Measurements from ENCODE around the gene LMF1. TPM values are rescaled to one million over a fixed set of nuclear protein-coding genes. Genes with fewer than 3 reads are reported as not detected.

LMF1 gene
- total RNA-seq, 1 donor = 35.8 TPM

DNA sequence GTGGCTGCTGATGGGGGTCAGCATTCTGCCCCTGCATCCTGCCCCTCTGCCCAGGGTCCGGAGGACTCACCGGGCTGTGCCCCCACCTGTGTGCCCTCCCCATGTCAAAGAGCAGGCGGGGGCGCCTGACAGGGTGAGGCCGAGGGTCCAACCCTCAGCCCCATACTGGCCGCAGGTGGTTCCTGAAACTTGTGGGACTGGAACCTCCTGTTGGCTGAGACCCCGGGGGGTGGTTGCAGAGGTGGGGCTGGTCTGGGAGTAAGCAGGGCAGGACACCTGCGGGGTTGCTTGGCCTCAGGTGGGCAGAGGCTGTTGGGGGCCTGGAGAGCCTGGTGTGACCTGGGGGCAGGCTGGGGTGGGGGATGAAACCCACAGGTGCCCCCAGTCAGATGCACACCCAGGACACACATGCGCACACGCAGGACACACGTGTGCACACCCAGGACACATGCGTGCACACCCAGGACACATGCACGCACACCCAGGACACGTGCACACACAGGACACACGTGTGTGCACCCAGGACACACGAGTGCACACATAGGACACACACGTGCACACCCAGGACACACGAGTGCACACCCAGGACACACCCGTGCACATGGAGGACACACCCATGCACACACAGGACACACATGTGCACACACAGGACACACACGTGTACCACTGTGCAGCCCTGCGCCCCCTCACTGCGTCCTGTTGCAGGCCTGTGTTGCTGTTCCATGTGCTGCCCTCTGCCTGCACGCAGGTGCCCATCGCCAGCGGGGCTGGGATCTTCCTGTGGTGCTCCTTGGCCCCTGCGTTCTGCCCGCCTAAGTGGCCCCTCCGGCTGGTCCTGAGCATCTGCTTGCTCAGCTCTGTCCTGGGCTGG, 42.2 kb upstream of the LMF1 start:
- H3K4me1 ChIP-seq (ENCODE audit: insufficient read depth, low read length) = peaks cover 3% of the 10 kb centered on the region
- no peak overlapping the region for H3K27ac ChIP-seq (ENCODE audit: low read depth, low read length)
- H3K79me2 ChIP-seq (ENCODE audit: insufficient read depth, low read length) = no peaks in the 10 kb centered on the region
- H2AFZ ChIP-seq (ENCODE audit: low read length) = no peak overlapping the region
- no peaks in the 10 kb centered on the region for H3K9me3 ChIP-seq (ENCODE audit: low read depth, low read length)
- TF ChIP-seq, protein P1, sequence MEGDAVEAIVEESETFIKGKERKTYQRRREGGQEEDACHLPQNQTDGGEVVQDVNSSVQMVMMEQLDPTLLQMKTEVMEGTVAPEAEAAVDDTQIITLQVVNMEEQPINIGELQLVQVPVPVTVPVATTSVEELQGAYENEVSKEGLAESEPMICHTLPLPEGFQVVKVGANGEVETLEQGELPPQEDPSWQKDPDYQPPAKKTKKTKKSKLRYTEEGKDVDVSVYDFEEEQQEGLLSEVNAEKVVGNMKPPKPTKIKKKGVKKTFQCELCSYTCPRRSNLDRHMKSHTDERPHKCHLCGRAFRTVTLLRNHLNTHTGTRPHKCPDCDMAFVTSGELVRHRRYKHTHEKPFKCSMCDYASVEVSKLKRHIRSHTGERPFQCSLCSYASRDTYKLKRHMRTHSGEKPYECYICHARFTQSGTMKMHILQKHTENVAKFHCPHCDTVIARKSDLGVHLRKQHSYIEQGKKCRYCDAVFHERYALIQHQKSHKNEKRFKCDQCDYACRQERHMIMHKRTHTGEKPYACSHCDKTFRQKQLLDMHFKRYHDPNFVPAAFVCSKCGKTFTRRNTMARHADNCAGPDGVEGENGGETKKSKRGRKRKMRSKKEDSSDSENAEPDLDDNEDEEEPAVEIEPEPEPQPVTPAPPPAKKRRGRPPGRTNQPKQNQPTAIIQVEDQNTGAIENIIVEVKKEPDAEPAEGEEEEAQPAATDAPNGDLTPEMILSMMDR (IDR thresholded peaks at IDR 0.05; ENCODE audit: extremely low read depth, low read depth, low read length) = no peak
- H3K4me2 ChIP-seq (ENCODE audit: insufficient read depth, low read length) = no peak overlapping the region
- no peaks in the 10 kb centered on the region for H3K36me3 ChIP-seq (ENCODE audit: insufficient read depth, low read length)
- H3K4me3 ChIP-seq (ENCODE audit: insufficient read depth, low read length) = no peak overlapping the region
- H3K27me3 ChIP-seq (ENCODE audit: insufficient read depth, low read length) = peaks cover 2% of the 10 kb centered on the region
- DNase-seq (ENCODE audit: insufficient read length, low spot score, missing footprints) = no peak
- no peaks in the 10 kb centered on the region for H4K20me1 ChIP-seq (ENCODE audit: insufficient read depth, low read length)

DNA sequence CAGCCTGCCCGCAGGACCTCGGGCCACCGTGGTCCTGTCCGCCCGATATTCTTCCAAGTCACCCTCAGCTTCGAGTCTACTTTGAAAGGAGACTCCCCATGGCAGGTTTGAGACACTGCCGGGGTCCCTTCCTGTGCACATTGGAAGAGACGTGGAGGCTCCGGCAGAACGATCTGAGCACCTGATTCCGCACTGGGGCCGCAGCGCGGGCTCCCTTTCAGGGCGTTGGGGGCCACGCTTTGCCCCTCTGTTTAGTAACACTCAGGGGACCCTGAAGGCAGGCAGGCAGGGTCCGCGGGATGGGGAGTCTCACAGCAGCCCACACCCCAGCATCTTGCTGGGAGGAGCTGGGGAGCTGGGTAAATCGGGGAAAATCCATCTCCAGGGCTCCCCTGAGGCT, 41.4 kb upstream of the LMF1 start:
- no peaks in the 10 kb centered on the region for H4K20me1 ChIP-seq (ENCODE audit: insufficient read depth, low read length)
- H3K27ac ChIP-seq (ENCODE audit: low read depth, low read length) = no peak overlapping the region
- H3K4me2 ChIP-seq (ENCODE audit: insufficient read depth, low read length) = no peak overlapping the region
- peaks cover 3% of the 10 kb centered on the region for H3K4me1 ChIP-seq (ENCODE audit: insufficient read depth, low read length)
- no peaks in the 10 kb centered on the region for H3K36me3 ChIP-seq (ENCODE audit: insufficient read depth, low read length)
- no peak overlapping the region for H2AFZ ChIP-seq (ENCODE audit: low read length)
- no peak overlapping the region for H3K4me3 ChIP-seq (ENCODE audit: insufficient read depth, low read length)
- no peak for DNase-seq (ENCODE audit: insufficient read length, low spot score, missing footprints)
- no peaks in the 10 kb centered on the region for H3K9me3 ChIP-seq (ENCODE audit: low read depth, low read length)
- H3K27me3 ChIP-seq (ENCODE audit: insufficient read depth, low read length) = no peaks in the 10 kb centered on the region
- H3K79me2 ChIP-seq (ENCODE audit: insufficient read depth, low read length) = no peaks in the 10 kb centered on the region
- TF ChIP-seq, protein P1 (IDR thresholded peaks at IDR 0.05; ENCODE audit: extremely low read depth, low read depth, low read length) = no peak

DNA sequence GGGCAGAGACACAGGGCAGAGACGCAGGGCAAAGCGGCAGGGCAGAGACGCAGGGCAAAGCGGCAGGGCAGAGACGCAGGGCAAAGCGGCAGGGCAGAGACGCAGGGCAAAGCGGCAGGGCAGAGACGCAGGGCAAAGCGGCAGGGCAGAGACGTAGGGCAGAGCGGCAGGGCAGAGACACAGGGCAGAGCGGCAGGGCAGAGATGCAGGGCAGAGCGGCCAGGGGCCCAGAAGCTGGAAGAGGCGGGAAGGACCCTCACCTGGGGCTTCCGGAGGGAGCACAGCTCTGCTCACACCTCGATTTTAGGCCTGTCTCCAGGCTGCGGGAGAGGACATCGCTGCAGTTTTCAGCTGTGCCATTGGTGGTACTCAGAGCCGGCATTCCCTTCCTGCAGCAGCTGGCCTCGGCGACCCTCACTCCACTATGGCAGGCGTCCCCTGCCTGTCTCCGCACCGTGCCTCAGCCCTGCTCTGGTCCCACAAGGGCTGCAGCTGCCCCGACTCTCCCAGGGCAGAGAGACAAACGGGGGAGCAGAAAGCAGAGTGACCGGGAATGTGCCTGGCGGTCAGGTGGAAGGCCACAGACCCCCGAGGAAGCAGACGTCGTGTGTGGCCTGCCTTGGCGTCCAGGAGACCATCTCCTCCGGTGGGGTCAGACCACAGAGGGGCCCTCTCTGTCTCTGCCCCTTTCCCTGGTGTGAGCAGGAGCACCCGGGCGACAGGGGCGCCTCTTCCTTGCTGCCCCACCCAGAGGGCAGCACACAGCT, 40.7 kb upstream of the LMF1 start:
- DNase-seq (ENCODE audit: insufficient read length, low spot score, missing footprints) = no peak
- H3K36me3 ChIP-seq (ENCODE audit: insufficient read depth, low read length) = no peaks in the 10 kb centered on the region
- H3K79me2 ChIP-seq (ENCODE audit: insufficient read depth, low read length) = no peaks in the 10 kb centered on the region
- H3K4me1 ChIP-seq (ENCODE audit: insufficient read depth, low read length) = peaks cover 3% of the 10 kb centered on the region
- no peak overlapping the region for H3K4me2 ChIP-seq (ENCODE audit: insufficient read depth, low read length)
- H4K20me1 ChIP-seq (ENCODE audit: insufficient read depth, low read length) = no peaks in the 10 kb centered on the region
- peaks cover 4% of the 10 kb centered on the region for H3K27me3 ChIP-seq (ENCODE audit: insufficient read depth, low read length)
- no peak overlapping the region for H3K27ac ChIP-seq (ENCODE audit: low read depth, low read length)
- no peak overlapping the region for H3K4me3 ChIP-seq (ENCODE audit: insufficient read depth, low read length)
- H2AFZ ChIP-seq (ENCODE audit: low read length) = no peak overlapping the region
- H3K9me3 ChIP-seq (ENCODE audit: low read depth, low read length) = no peaks in the 10 kb centered on the region
- TF ChIP-seq, protein P1 (IDR thresholded peaks at IDR 0.05; ENCODE audit: extremely low read depth, low read depth, low read length) = no peak

DNA sequence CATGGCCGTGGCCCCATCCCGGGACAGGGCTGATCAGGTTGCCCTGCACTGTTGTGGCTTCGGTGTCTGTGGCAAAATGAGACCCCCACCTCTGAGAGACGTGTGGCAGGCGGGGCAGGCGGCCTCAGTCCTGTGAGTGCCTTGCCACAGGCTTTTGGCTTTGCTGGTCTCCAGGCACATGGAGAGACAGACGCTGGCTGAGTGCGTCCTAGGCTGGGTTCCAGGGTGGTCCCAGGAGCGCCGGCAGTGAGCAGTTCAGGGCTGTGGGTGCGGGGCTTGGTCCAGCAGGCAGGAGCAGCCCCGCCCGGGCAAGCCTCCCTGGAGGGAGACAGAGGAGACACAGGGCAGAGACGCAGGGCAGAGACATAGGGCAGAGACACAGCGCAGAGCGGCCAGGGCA, 40.0 kb upstream of the LMF1 start:
- TF ChIP-seq, protein P1 (IDR thresholded peaks at IDR 0.05; ENCODE audit: extremely low read depth, low read depth, low read length) = no peak
- Histone ChIP-seq H3K27ac (ENCODE audit: low read depth, low read length) (no peak overlapping the region), H2AFZ (ENCODE audit: low read length) (no peak overlapping the region), H3K36me3 (ENCODE audit: insufficient read depth, low read length) (no peaks in the 10 kb centered on the region), H4K20me1 (ENCODE audit: insufficient read depth, low read length) (no peaks in the 10 kb centered on the region), H3K79me2 (ENCODE audit: insufficient read depth, low read length) (no peaks in the 10 kb centered on the region), H3K4me1 (ENCODE audit: insufficient read depth, low read length) (peaks cover 3% of the 10 kb centered on the region), H3K27me3 (ENCODE audit: insufficient read depth, low read length) (peaks cover 8% of the 10 kb centered on the region), H3K9me3 (ENCODE audit: low read depth, low read length) (no peaks in the 10 kb centered on the region), H3K4me2 (ENCODE audit: insufficient read depth, low read length) (no peak overlapping the region), H3K4me3 (ENCODE audit: insufficient read depth, low read length) (no peak overlapping the region)
- no peak for DNase-seq (ENCODE audit: insufficient read length, low spot score, missing footprints)

Data from osteoblast (primary cell).